ENCODE results near the gene CAMK2B. TPM values are rescaled to one million over a fixed set of nuclear protein-coding genes. Genes with fewer than 3 reads are reported as not detected.

CAMK2B gene
- polyA plus RNA-seq (2012; ENCODE audit: insufficient read depth, insufficient read length, low read depth) = 0.71 TPM

- Histone ChIP-seq H3K4me3 (ENCODE audit: low read depth, low read length) (no peak within 1 kb of the TSS), H3K9me3 (no peaks in the 10 kb centered on the region), H3K36me3 (no peaks in the 10 kb centered on the region), H3K4me1 (peaks cover 5% of the 10 kb centered on the region; the same call in 1 of the 2 replicates), H3K27me3 (peaks cover 37% of the 10 kb centered on the region)
- DNase-seq = no peak
- TF ChIP-seq CTCF (IDR thresholded peaks at IDR 0.05; ENCODE audit: low read depth, low read length) = no peak
These were observed at the start of gene CAMK2B for GRCh38 chr7:44325201-44325671. CAMK2B (minus strand) TSS chr7:44325594; CDS start chr7:44325421, 173 bp downstream.

- H3K9me3 ChIP-seq = no peaks in the 10 kb centered on the region
- H3K36me3 ChIP-seq = no peaks in the 10 kb centered on the region
- H3K4me3 ChIP-seq (ENCODE audit: low read depth, low read length) = no peak overlapping the region
- DNase-seq = no peak
- H3K4me1 ChIP-seq = no peaks in the 10 kb centered on the region
- peaks cover 9% of the 10 kb centered on the region for H3K27me3 ChIP-seq
- TF ChIP-seq CTCF (IDR thresholded peaks at IDR 0.05; ENCODE audit: low read depth, low read length) = no peak
These were observed 48.8 kb upstream of the CAMK2B start for GRCh38 chr7:44374007-44374763.

- H3K4me1 ChIP-seq = no peaks in the 10 kb centered on the region
- TF ChIP-seq CTCF (IDR thresholded peaks at IDR 0.05; ENCODE audit: low read depth, low read length) = no peak
- peaks cover 9% of the 10 kb centered on the region for H3K27me3 ChIP-seq
- no peak for DNase-seq
- no peaks in the 10 kb centered on the region for H3K9me3 ChIP-seq
- H3K4me3 ChIP-seq (ENCODE audit: low read depth, low read length) = no peak overlapping the region
- H3K36me3 ChIP-seq = no peaks in the 10 kb centered on the region
These were observed 48.0 kb upstream of the CAMK2B start for GRCh38 chr7:44373418-44373740.

GRCh38 chr7:44372560-44373417 lies 47.4 kb upstream of the CAMK2B start:
- no peak for TF ChIP-seq CTCF (IDR thresholded peaks at IDR 0.05; ENCODE audit: low read depth, low read length)
- Histone ChIP-seq H3K9me3 (no peaks in the 10 kb centered on the region), H3K4me1 (no peaks in the 10 kb centered on the region), H3K36me3 (no peaks in the 10 kb centered on the region), H3K4me3 (ENCODE audit: low read depth, low read length) (no peak overlapping the region), H3K27me3 (peaks cover 9% of the 10 kb centered on the region)
- DNase-seq = no peak

GRCh38 chr7:44368885-44369284 lies 43.5 kb upstream of the CAMK2B start:
- Histone ChIP-seq H3K27me3 (peaks cover 9% of the 10 kb centered on the region), H3K9me3 (no peaks in the 10 kb centered on the region), H3K4me1 (no peaks in the 10 kb centered on the region), H3K36me3 (no peaks in the 10 kb centered on the region), H3K4me3 (ENCODE audit: low read depth, low read length) (no peak overlapping the region)
- no peak for DNase-seq
- TF ChIP-seq CTCF (IDR thresholded peaks at IDR 0.05; ENCODE audit: low read depth, low read length) = no peak
